Activated CD4-positive, alpha-beta T cell treated with anti-CD3 and anti-CD28 coated beads, Interleukin-2, amount 10 ng/mL, durations not matched to agents 24 days and 14 days (primary cell): ENCODE data around the gene TRPC4. TPM values are rescaled to one million over a fixed set of nuclear protein-coding genes. Genes with fewer than 3 reads are reported as not detected.

Experiments
- DNase-seq: peaks from one replicate; pipeline ENCODE4 v3.0.0; 2022
- H3K27ac Mint-ChIP-seq: one replicate; pipeline ENCODE4 v1.8.0; 2022; ENCODE audit warnings: mild to moderate bottlenecking, mixed read lengths
- H3K27me3 Mint-ChIP-seq: one replicate; pipeline ENCODE4 v1.8.0; 2022; ENCODE audit warnings: mixed read lengths
- H3K36me3 Mint-ChIP-seq: one replicate; pipeline ENCODE4 v1.8.0; 2022; ENCODE audit warnings: low read depth, mild to moderate bottlenecking, mixed read lengths
- H3K4me1 Mint-ChIP-seq: one replicate; pipeline ENCODE4 v1.8.0; 2021; ENCODE audit warnings: mixed read lengths
- H3K4me3 Mint-ChIP-seq: one replicate; pipeline ENCODE4 v1.8.0; 2022; ENCODE audit warnings: mild to moderate bottlenecking, moderate library complexity, mixed read lengths
- H3K9me3 Mint-ChIP-seq: one replicate; pipeline ENCODE4 v1.8.0; 2021; ENCODE audit warnings: mixed read lengths
- intact Hi-C: fragments of 100-400 bp; cut with micrococcal nuclease; formaldehyde crosslinking; loops from one replicate; pipeline ENCODE4 v1.15.1; 2023
- total RNA-seq: library from RNA; stranded (reverse); gene quantifications from 2 replicates; pipeline ENCODE4 v1.2.3, GENCODE V29; 2022

TRPC4 gene
- total RNA-seq, 1 donor from 2014 or later: not detected

DNA sequence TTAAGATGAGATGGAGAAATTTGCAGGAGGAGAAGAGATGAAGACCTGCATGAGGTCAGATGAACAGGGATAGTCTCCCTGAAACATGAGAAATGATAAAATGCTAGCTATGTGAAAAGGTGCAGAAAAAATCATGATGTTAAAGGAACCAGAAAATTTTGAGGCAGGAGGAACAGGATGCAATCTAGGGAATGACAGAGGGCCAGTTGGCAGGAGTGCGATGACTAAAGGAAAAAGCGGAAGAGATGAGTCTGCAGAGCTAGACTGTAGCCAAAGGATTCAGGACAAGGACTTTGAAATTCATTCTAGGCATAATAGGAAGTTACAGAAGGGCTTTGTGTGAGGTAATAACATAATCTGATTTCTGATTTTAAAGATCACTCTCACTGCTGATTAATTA is 77.9 kb downstream of the TRPC4 start:
- Mint-ChIP-seq H3K9me3 (no peaks in the 10 kb centered on the region), H3K27me3 (no peaks in the 10 kb centered on the region), H3K4me1 (no peaks in the 10 kb centered on the region), H3K4me3 (no peak overlapping the region), H3K36me3 (no peaks in the 10 kb centered on the region), H3K27ac (no peak overlapping the region)
- intact Hi-C loops: no loop called here
- no peak for DNase-seq

DNA sequence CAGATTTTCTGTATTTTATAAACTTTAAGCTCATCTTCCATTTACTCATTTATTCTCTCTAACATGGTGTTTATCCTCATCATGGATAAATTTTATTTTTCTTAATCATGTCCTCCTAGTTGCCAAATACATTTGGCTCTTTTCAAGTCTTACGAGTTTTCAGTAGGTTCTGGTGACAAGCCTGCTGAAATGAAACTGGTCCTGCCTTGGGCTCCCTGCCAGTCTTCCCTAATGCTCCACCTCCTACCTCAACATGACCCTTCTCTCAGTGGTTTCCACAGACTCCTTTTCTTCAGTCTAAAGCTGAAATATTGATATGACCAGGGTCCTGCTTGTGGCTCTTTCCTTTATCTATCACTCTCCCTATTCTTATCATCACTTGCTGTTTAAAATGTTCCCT is 81.2 kb downstream of the TRPC4 start:
- Mint-ChIP-seq H3K4me3 (no peak overlapping the region), H3K4me1 (no peaks in the 10 kb centered on the region), H3K36me3 (no peaks in the 10 kb centered on the region), H3K9me3 (no peaks in the 10 kb centered on the region), H3K27me3 (no peaks in the 10 kb centered on the region), H3K27ac (no peak overlapping the region)
- intact Hi-C loops: no loop called here
- no peak for DNase-seq

- no peak for DNase-seq
- no peak overlapping the region for H3K4me3 Mint-ChIP-seq
- H3K4me1 Mint-ChIP-seq: no peaks in the 10 kb centered on the region
- H3K36me3 Mint-ChIP-seq: no peaks in the 10 kb centered on the region
- no peak overlapping the region for H3K27ac Mint-ChIP-seq
- intact Hi-C loops: no loop called here
- no peaks in the 10 kb centered on the region for H3K9me3 Mint-ChIP-seq
- no peaks in the 10 kb centered on the region for H3K27me3 Mint-ChIP-seq
These were observed 91.9 kb downstream of the TRPC4 start for GRCh38 chr13:37777676-37778075.

- Mint-ChIP-seq H3K4me1 (no peaks in the 10 kb centered on the region), H3K27ac (no peak overlapping the region), H3K4me3 (no peak overlapping the region), H3K36me3 (no peaks in the 10 kb centered on the region), H3K27me3 (no peaks in the 10 kb centered on the region), H3K9me3 (no peaks in the 10 kb centered on the region)
- DNase-seq: no peak
- intact Hi-C loops: no loop called here
These were observed 93.7 kb downstream of the TRPC4 start for GRCh38 chr13:37775871-37776270.

DNA sequence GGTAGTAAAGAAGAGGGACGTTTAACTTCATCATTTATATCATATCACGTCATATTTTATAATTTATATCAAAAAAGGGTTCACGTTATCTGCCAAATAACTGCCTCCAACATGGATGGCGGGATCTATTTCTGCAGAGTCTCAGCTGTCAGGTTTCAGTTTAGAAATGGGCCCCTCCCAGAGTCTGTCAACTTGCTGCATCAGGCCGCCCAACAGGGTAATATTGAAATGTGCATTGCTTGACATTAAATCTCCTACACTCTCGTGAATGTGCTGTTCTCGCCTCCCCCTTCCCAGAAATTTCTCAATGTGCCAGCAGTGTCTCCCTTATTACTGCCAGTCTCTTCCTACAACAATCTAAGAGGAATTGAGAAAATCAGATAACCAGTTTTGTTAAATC is 96.9 kb downstream of the TRPC4 start:
- no peaks in the 10 kb centered on the region for H3K4me1 Mint-ChIP-seq
- H3K4me3 Mint-ChIP-seq: no peak overlapping the region
- H3K27ac Mint-ChIP-seq: no peak overlapping the region
- no peaks in the 10 kb centered on the region for H3K36me3 Mint-ChIP-seq
- DNase-seq: no peak
- no peaks in the 10 kb centered on the region for H3K27me3 Mint-ChIP-seq
- no peaks in the 10 kb centered on the region for H3K9me3 Mint-ChIP-seq
- intact Hi-C loops: no loop called here

GRCh38 chr13:37769545-37769944 is 100.0 kb downstream of the TRPC4 start:
- no peaks in the 10 kb centered on the region for H3K27me3 Mint-ChIP-seq
- DNase-seq: no peak
- no peaks in the 10 kb centered on the region for H3K4me1 Mint-ChIP-seq
- H3K27ac Mint-ChIP-seq: no peak overlapping the region
- no peaks in the 10 kb centered on the region for H3K36me3 Mint-ChIP-seq
- no peaks in the 10 kb centered on the region for H3K9me3 Mint-ChIP-seq
- intact Hi-C loops: no loop called here
- no peak overlapping the region for H3K4me3 Mint-ChIP-seq

DNA sequence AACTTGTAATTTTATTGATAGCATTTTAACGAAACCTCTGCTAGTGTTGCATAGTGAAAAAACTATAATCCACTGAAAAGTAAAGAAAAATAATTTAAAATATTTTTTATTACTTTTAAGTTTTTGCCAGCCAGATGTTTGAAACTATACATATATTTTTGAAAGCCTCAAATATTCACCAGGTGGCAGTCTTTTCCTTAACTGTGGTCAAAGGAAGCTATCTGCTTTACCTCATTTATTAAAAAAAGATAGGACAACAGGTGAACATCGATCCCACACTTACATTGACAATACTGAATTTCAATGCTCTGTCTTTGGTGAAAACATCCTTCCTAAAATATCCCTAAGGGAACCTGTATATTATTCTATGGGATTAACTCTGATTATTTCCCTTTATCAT is 100.5 kb downstream of the TRPC4 start:
- Mint-ChIP-seq H3K36me3 (no peaks in the 10 kb centered on the region), H3K4me3 (no peak overlapping the region), H3K4me1 (no peaks in the 10 kb centered on the region), H3K27me3 (no peaks in the 10 kb centered on the region), H3K9me3 (no peaks in the 10 kb centered on the region), H3K27ac (no peak overlapping the region)
- DNase-seq: no peak
- intact Hi-C loops: no loop called here

DNA sequence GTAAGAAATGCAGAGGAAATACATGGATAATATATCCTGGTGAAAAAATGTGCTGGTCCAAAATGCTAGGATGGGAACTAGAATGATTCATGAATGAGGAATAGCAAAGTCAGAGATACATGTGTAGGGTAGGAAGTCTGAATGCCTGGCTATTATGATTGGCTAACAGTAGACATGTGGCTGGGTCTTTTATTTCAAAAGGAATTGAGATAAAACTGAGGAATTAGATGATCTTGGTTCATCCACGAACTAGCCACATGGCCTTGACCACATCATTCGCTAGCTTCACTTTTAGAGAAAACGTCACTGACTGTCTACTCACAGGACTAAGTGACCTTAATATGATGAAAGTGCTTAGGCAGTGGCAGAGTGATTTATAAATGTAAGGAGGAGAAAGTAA is 103.1 kb downstream of the TRPC4 start:
- H3K36me3 Mint-ChIP-seq: no peaks in the 10 kb centered on the region
- no peak overlapping the region for H3K27ac Mint-ChIP-seq
- H3K4me1 Mint-ChIP-seq: no peaks in the 10 kb centered on the region
- no peaks in the 10 kb centered on the region for H3K27me3 Mint-ChIP-seq
- no peak for DNase-seq
- H3K4me3 Mint-ChIP-seq: no peak overlapping the region
- no peaks in the 10 kb centered on the region for H3K9me3 Mint-ChIP-seq
- intact Hi-C loops: no loop called here

DNA sequence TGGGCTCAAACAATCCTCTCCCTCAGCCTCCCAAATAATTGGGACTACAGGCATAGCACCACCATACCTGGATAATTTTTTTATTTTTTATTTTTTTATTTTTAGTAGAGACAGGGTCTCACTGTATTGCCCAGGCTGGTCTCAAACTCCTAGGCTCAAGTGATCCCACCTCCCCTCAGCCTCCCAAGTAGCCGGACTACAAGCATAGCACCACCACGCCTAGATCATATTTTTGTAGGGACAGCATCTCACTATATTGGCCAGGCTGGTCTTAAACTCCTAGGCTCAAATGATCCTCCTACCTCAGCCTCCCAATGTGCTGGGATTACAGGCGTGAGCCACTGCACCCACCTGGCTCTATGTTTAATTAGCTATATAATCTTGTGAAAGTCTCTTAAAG is 114.2 kb downstream of the TRPC4 start:
- Mint-ChIP-seq H3K4me3 (no peak overlapping the region), H3K4me1 (no peaks in the 10 kb centered on the region), H3K27ac (no peak overlapping the region), H3K36me3 (no peaks in the 10 kb centered on the region), H3K27me3 (no peaks in the 10 kb centered on the region), H3K9me3 (no peaks in the 10 kb centered on the region)
- DNase-seq: no peak
- intact Hi-C loops: no loop called here

GRCh38 chr13:37753776-37754175 is 115.8 kb downstream of the TRPC4 start:
- no peak for DNase-seq
- H3K4me1 Mint-ChIP-seq: no peaks in the 10 kb centered on the region

GRCh38 chr13:37752146-37752545 is 117.4 kb downstream of the TRPC4 start:
- Mint-ChIP-seq H3K4me3 (no peak overlapping the region), H3K36me3 (no peaks in the 10 kb centered on the region), H3K27me3 (no peaks in the 10 kb centered on the region), H3K4me1 (no peaks in the 10 kb centered on the region), H3K9me3 (peaks cover 4% of the 10 kb centered on the region), H3K27ac (no peak overlapping the region)
- no peak for DNase-seq
- intact Hi-C loops: no loop called here

More at GRCh38 chr13:37753776-37754175, 115.8 kb downstream of the TRPC4 start:
- H3K27me3 Mint-ChIP-seq: no peaks in the 10 kb centered on the region
- H3K36me3 Mint-ChIP-seq: no peaks in the 10 kb centered on the region
- no peak overlapping the region for H3K27ac Mint-ChIP-seq
- intact Hi-C loops: no loop called here
- H3K4me3 Mint-ChIP-seq: no peak overlapping the region
- no peaks in the 10 kb centered on the region for H3K9me3 Mint-ChIP-seq

DNA sequence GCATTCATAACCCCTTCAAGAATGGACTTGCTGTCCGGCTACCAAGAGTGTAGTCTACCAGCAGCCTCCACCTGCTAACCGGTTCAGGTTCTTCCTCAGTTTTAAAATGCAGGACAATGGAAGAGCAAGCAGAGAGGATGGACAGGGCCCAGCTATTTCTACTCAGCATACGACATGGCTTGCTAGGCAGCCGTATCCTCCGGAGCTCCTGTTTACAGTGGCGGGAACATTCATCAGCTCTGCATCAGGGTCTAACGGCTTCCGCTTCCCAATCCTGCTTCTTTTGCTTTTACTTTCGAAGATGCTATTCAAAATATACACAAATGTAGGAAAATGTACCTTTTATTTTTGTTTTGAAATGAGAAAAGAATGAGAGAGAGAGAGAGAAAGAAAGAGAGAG is 118.5 kb downstream of the TRPC4 start:
- intact Hi-C loops: no loop called here
- no peak overlapping the region for H3K27ac Mint-ChIP-seq
- DNase-seq: no peak
- H3K9me3 Mint-ChIP-seq: peaks cover 4% of the 10 kb centered on the region
- H3K36me3 Mint-ChIP-seq: no peaks in the 10 kb centered on the region
- no peaks in the 10 kb centered on the region for H3K27me3 Mint-ChIP-seq
- H3K4me3 Mint-ChIP-seq: no peak overlapping the region
- no peaks in the 10 kb centered on the region for H3K4me1 Mint-ChIP-seq

GRCh38 chr13:37748913-37749312 is 120.7 kb downstream of the TRPC4 start:
- Mint-ChIP-seq H3K4me3 (no peak overlapping the region), H3K27me3 (no peaks in the 10 kb centered on the region), H3K9me3 (peaks cover 4% of the 10 kb centered on the region), H3K36me3 (no peaks in the 10 kb centered on the region), H3K4me1 (no peaks in the 10 kb centered on the region), H3K27ac (no peak overlapping the region)
- no peak for DNase-seq
- intact Hi-C loops: no loop called here

GRCh38 chr13:37747071-37747612 is 122.4 kb downstream of the TRPC4 start:
- H3K36me3 Mint-ChIP-seq: no peaks in the 10 kb centered on the region
- H3K27me3 Mint-ChIP-seq: no peaks in the 10 kb centered on the region

GRCh38 chr13:37741536-37741935 is 128.0 kb downstream of the TRPC4 start:
- intact Hi-C loops: no loop called here
- no peaks in the 10 kb centered on the region for H3K27me3 Mint-ChIP-seq
- no peak overlapping the region for H3K4me3 Mint-ChIP-seq
- H3K9me3 Mint-ChIP-seq: no peaks in the 10 kb centered on the region
- no peak for DNase-seq
- no peak overlapping the region for H3K27ac Mint-ChIP-seq
- no peaks in the 10 kb centered on the region for H3K36me3 Mint-ChIP-seq
- H3K4me1 Mint-ChIP-seq: no peaks in the 10 kb centered on the region

More at GRCh38 chr13:37747071-37747612, 122.4 kb downstream of the TRPC4 start:
- no peak overlapping the region for H3K27ac Mint-ChIP-seq
- DNase-seq: no peak
- H3K4me1 Mint-ChIP-seq: no peaks in the 10 kb centered on the region
- no peak overlapping the region for H3K4me3 Mint-ChIP-seq
- intact Hi-C loops: no loop called here
- H3K9me3 Mint-ChIP-seq: peaks cover 4% of the 10 kb centered on the region
